OCI-LY1 (cell line): ENCODE measurements around the gene RD3L.

Experiments
- H2AFZ ChIP-seq: fragments of 200-600 bp; sonication (generic), shearing (Covaris generic); 2 replicates; pipeline ENCODE4 v1.6.0; 2014; ENCODE audit warnings: antibody characterized with exemption, mild to moderate bottlenecking, low read length
- H3F3A ChIP-seq: fragments of 200-600 bp; sonication (generic), shearing (Covaris generic); 2 replicates; pipeline ENCODE4 v1.6.0; 2014; ENCODE audit warnings: mild to moderate bottlenecking, antibody characterized with exemption, low read length, moderate library complexity; ENCODE audit not compliant: insufficient read depth
- H3K27ac ChIP-seq: fragments of 200-600 bp; sonication (generic); 2 replicates; pipeline ENCODE4 v1.5.1; 2014; ENCODE audit warnings: low read length, mixed run types, mild to moderate bottlenecking, low read depth; ENCODE audit not compliant: poor library complexity, severe bottlenecking
- H3K27me3 ChIP-seq: fragments of 200-600 bp; sonication (generic); 2 replicates; pipeline ENCODE4 v1.6.0; 2014; ENCODE audit warnings: antibody characterized with exemption, mild to moderate bottlenecking, low read length, moderate library complexity; ENCODE audit not compliant: insufficient read depth
- H3K36me3 ChIP-seq: fragments of 200-600 bp; sonication (generic); 2 replicates; pipeline ENCODE4 v1.6.1; 2014; ENCODE audit warnings: mild to moderate bottlenecking, antibody characterized with exemption, low read length, moderate library complexity, mixed read lengths; ENCODE audit not compliant: insufficient read depth
- H3K4me1 ChIP-seq: fragments of 200-600 bp; sonication (generic); 2 replicates; pipeline ENCODE4 v1.5.1; 2014; ENCODE audit warnings: mild to moderate bottlenecking, low read length, moderate library complexity; ENCODE audit not compliant: insufficient read depth, severe bottlenecking
- H3K4me2 ChIP-seq: fragments of 200-600 bp; sonication (generic), shearing (Covaris generic); 2 replicates; pipeline ENCODE4 v1.6.1; 2014; ENCODE audit warnings: low read length
- H3K4me3 ChIP-seq: fragments of 200-600 bp; sonication (generic); 2 replicates; pipeline ENCODE4 v1.5.1; 2014; ENCODE audit warnings: low read length, low read depth, mild to moderate bottlenecking, mixed read lengths; ENCODE audit not compliant: poor library complexity, severe bottlenecking
- H3K79me2 ChIP-seq: fragments of 200-600 bp; shearing (Covaris generic); 2 replicates; pipeline ENCODE4 v1.6.1; 2016; ENCODE audit warnings: mixed run types, low read length, mixed read lengths; ENCODE audit not compliant: insufficient read depth
- H3K9ac ChIP-seq: fragments of 200-600 bp; sonication (generic), shearing (Covaris generic); 2 replicates; pipeline ENCODE4 v1.6.1; 2014; ENCODE audit warnings: mild to moderate bottlenecking, low read length, mixed read lengths
- H3K9me2 ChIP-seq: fragments of 200-600 bp; sonication (generic), shearing (Covaris generic); 2 replicates; pipeline ENCODE4 v1.6.1; 2014; ENCODE audit warnings: low read depth, mild to moderate bottlenecking, low read length, mixed read lengths
- H3K9me3 ChIP-seq: fragments of 200-600 bp; shearing (Covaris generic); 2 replicates; pipeline ENCODE4 v1.6.1; 2014; ENCODE audit warnings: low read length, mixed read lengths
- H4K20me1 ChIP-seq: fragments of 200-600 bp; sonication (generic), shearing (Covaris generic); 2 replicates; pipeline ENCODE4 v1.6.0; 2016; ENCODE audit warnings: mild to moderate bottlenecking, low read length; ENCODE audit not compliant: insufficient read depth
- CTCF ChIP-seq: fragments of 200-600 bp; sonication (generic), shearing (Covaris generic); IDR thresholded peaks from 2 replicates; pipeline ENCODE4 v1.5.1; 2017; ENCODE audit warnings: mild to moderate bottlenecking, antibody characterized with exemption, low read length, moderate library complexity, mixed read lengths
- EZH2 ChIP-seq: fragments of 200-600 bp; sonication (generic), shearing (Covaris generic); IDR thresholded peaks from 2 replicates; pipeline ENCODE4 v1.8.0; 2017; ENCODE audit warnings: borderline replicate concordance, mixed run types, mild to moderate bottlenecking, antibody characterized with exemption, low read length, moderate library complexity, mixed read lengths

The RD3L gene

GRCh38 chr14:103894723-103895059 lies 47.6 kb downstream of the RD3L start:
- H3K4me1 ChIP-seq, result peaks cover 5% of the 10 kb centered on the region
- H3K79me2 ChIP-seq, result no peaks in the 10 kb centered on the region
- no peak overlapping the region for H3K4me3 ChIP-seq
- H3K9me2 ChIP-seq, result no peaks in the 10 kb centered on the region
- H3K36me3 ChIP-seq, result no peaks in the 10 kb centered on the region
- H3K9ac ChIP-seq, result no peak overlapping the region
- H3K27me3 ChIP-seq, result no peaks in the 10 kb centered on the region; the same call in 1 of the 2 replicates
- H3K9me3 ChIP-seq, result no peaks in the 10 kb centered on the region
- no peak for TF ChIP-seq EZH2
- TF ChIP-seq CTCF, result no peak
- no peaks in the 10 kb centered on the region for H4K20me1 ChIP-seq
- no peak overlapping the region for H3K4me2 ChIP-seq
- H2AFZ ChIP-seq, result no peak overlapping the region
- no peaks in the 10 kb centered on the region for H3F3A ChIP-seq
- no peak overlapping the region for H3K27ac ChIP-seq

DNA sequence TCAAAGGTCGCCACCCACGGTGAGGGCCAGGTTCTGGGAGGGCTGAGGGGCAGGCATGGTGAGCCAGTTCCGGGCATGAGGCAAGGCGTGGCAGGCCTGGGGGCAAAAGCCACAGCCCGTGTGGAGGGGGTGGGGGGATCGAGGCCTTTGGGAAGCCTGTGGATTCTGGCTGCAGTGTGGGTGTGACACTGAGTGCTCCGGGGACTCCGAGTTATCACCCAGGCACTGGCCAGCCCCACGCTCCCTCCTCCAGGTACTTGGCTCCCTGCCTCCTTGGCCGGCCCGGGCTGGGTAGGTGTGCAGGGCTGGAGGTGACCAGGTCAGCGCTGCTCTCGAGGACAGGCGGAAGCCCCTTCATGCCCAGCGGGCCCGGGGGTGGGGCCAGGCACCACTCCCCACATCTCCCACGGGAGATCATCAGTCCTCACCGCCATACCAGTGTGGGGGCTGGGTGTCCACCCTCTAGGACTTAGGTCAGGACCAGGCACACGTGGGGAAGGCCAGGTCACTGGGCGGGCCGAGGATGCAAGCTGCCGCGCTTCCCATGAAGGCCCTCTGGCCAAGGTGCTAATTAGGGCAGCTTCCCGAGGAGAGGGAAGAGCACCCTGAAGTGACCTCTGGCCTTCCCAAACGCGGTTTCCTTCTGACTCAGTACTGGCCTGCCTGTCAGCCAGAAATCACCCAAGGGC lies 48.2 kb downstream of the RD3L start:
- Histone ChIP-seq H3K27ac (no peak overlapping the region), H4K20me1 (no peaks in the 10 kb centered on the region), H3K27me3 (no peaks in the 10 kb centered on the region; the same call in 1 of the 2 replicates), H3K4me2 (no peak overlapping the region), H3K4me3 (no peak overlapping the region), H3K36me3 (no peaks in the 10 kb centered on the region), H3K9ac (no peak overlapping the region), H3K9me3 (no peaks in the 10 kb centered on the region), H3K79me2 (no peaks in the 10 kb centered on the region), H2AFZ (no peak overlapping the region), H3F3A (no peaks in the 10 kb centered on the region), H3K4me1 (peaks cover 3% of the 10 kb centered on the region), H3K9me2 (no peaks in the 10 kb centered on the region)
- TF ChIP-seq CTCF (no peak), EZH2 (no peak)

DNA sequence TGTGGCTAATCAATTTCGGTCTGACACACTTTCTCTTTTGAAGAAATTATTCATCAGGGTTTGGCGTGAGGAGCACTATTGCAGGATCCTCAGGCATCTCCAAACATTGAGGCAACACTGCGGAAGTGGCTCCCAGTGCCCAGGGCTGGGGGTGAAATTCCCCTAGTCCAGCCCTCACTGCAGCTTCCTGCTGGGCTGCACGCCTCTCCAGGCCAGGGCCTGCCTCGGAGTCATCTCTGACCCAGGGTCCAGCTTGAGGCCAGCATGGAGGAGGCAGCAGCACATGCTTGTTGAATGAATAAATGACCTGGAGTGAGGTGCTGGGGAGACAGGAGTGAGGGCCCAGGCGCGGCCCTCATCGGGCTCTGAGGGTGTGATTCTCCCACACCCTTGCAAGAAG lies 50.1 kb downstream of the RD3L start:
- Histone ChIP-seq H3F3A (no peaks in the 10 kb centered on the region), H3K36me3 (no peaks in the 10 kb centered on the region), H2AFZ (no peak overlapping the region), H3K79me2 (no peaks in the 10 kb centered on the region), H3K9ac (no peak overlapping the region), H3K4me3 (no peak overlapping the region), H3K9me2 (no peaks in the 10 kb centered on the region), H3K27ac (no peak overlapping the region), H4K20me1 (no peaks in the 10 kb centered on the region), H3K4me1 (peaks cover 5% of the 10 kb centered on the region), H3K27me3 (peaks cover under 1% of the 10 kb centered on the region; the same call in 1 of the 2 replicates), H3K4me2 (no peak overlapping the region), H3K9me3 (no peaks in the 10 kb centered on the region)
- TF ChIP-seq EZH2 (no peak), CTCF (no peak)
